ENCODE measurements around the gene KCNC4.

DNA sequence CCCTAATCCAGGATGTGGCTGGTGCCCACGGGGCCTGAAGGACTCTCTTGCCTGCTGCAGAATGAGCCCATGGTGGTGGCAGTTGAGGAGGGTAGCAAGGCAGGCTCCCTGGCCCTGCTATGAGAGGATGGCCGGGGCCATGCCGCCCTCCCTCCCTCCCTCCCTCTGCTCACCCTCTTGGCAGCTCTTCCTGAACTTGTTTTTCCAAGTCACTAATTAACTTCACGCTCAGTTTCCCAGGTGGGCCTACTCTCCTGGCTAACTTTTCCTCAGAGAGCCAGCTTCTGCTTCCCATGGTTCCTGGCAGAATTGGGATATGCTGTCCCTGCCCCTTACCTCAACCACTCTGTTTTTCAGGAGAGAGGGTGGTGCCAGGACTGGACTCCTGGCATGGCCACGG lies 10.2 kb downstream of the KCNC4 start:
- TF ChIP-seq, protein P1, sequence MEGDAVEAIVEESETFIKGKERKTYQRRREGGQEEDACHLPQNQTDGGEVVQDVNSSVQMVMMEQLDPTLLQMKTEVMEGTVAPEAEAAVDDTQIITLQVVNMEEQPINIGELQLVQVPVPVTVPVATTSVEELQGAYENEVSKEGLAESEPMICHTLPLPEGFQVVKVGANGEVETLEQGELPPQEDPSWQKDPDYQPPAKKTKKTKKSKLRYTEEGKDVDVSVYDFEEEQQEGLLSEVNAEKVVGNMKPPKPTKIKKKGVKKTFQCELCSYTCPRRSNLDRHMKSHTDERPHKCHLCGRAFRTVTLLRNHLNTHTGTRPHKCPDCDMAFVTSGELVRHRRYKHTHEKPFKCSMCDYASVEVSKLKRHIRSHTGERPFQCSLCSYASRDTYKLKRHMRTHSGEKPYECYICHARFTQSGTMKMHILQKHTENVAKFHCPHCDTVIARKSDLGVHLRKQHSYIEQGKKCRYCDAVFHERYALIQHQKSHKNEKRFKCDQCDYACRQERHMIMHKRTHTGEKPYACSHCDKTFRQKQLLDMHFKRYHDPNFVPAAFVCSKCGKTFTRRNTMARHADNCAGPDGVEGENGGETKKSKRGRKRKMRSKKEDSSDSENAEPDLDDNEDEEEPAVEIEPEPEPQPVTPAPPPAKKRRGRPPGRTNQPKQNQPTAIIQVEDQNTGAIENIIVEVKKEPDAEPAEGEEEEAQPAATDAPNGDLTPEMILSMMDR (IDR thresholded peaks at IDR 0.05) = no peak
- TF ChIP-seq POLR2A (IDR thresholded peaks at IDR 0.05) = no peak

Data from testis (tissue), 2 donors.